PC-3 (cell line): ENCODE data around the gene TEX26.

Experiments
- CTCF ChIP-seq: fragments of 300-600 bp; sonication (generic); conservative IDR thresholded peaks from 2 replicates; pipeline ENCODE4 v1.5.1; 2017; ENCODE audit warnings: antibody characterized with exemption, low read depth, mild to moderate bottlenecking, low read length
- EZH2phosphoT487 ChIP-seq: fragments of 300-600 bp; sonication (generic); IDR thresholded peaks from 2 replicates; pipeline ENCODE4 v1.6.1; 2018; ENCODE audit warnings: mild to moderate bottlenecking, antibody characterized with exemption, low read length, borderline replicate concordance

- no peak for TF ChIP-seq EZH2phosphoT487
- no peak for TF ChIP-seq CTCF
These were observed 65.2 kb downstream of the TEX26 start for GRCh38 chr13:30997697-30998096.
